Measurements from ENCODE around the gene CNBD2. TPM values are rescaled to one million over a fixed set of nuclear protein-coding genes. Genes with fewer than 3 reads are reported as not detected.

CNBD2 gene
- total RNA-seq, 1 experiment from 2014 or later, result 3.8 TPM

DNA sequence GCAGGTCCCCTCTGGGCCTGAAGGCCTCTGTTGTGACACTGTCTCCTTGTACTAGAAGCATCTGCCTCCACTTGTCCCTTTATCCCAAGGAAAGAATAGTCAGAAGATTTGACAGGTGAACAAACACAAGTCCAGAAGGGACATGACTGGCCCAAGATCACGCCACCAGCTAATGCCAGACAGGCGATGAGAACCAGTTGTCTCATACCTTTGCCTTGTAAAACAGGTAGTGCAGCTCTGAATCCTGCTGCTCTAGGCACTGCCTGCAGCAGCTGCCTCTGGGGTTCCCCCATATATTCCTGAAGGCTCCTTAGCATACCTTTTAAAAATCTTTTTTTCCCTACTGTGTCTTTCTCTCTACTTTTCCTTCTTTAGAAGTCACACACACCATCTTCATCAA is 39.1 kb upstream of the CNBD2 start:
- ATAC-seq (no peak), DNase-seq (ENCODE audit: low spot score) (no peak)
- CTCF ChIA-PET, result interaction anchor here (3.7 kb wide), 1 partner anchor 18 kb away, joined by 13 read pairs; no protein-coding TSS in a partner anchor
- Mint-ChIP-seq H3K27me3 (ENCODE audit: low read depth) (no peaks in the 10 kb centered on the region), H3K4me1 (peaks cover 8% of the 10 kb centered on the region), H3K27ac (no peak overlapping the region), H3K4me3 (no peak overlapping the region), H3K9me3 (no peaks in the 10 kb centered on the region), H3K36me3 (peaks cover 45% of the 10 kb centered on the region)
- TF ChIP-seq, protein P1, sequence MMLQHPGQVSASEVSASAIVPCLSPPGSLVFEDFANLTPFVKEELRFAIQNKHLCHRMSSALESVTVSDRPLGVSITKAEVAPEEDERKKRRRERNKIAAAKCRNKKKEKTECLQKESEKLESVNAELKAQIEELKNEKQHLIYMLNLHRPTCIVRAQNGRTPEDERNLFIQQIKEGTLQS (CRISPR knock-in tag; conservative IDR thresholded peaks at IDR 0.05), result no peak
- TF ChIP-seq, protein P2, sequence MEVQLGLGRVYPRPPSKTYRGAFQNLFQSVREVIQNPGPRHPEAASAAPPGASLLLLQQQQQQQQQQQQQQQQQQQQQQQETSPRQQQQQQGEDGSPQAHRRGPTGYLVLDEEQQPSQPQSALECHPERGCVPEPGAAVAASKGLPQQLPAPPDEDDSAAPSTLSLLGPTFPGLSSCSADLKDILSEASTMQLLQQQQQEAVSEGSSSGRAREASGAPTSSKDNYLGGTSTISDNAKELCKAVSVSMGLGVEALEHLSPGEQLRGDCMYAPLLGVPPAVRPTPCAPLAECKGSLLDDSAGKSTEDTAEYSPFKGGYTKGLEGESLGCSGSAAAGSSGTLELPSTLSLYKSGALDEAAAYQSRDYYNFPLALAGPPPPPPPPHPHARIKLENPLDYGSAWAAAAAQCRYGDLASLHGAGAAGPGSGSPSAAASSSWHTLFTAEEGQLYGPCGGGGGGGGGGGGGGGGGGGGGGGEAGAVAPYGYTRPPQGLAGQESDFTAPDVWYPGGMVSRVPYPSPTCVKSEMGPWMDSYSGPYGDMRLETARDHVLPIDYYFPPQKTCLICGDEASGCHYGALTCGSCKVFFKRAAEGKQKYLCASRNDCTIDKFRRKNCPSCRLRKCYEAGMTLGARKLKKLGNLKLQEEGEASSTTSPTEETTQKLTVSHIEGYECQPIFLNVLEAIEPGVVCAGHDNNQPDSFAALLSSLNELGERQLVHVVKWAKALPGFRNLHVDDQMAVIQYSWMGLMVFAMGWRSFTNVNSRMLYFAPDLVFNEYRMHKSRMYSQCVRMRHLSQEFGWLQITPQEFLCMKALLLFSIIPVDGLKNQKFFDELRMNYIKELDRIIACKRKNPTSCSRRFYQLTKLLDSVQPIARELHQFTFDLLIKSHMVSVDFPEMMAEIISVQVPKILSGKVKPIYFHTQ (CRISPR knock-in tag; IDR thresholded peaks at IDR 0.05), result no peak
- TF ChIP-seq, protein P3, sequence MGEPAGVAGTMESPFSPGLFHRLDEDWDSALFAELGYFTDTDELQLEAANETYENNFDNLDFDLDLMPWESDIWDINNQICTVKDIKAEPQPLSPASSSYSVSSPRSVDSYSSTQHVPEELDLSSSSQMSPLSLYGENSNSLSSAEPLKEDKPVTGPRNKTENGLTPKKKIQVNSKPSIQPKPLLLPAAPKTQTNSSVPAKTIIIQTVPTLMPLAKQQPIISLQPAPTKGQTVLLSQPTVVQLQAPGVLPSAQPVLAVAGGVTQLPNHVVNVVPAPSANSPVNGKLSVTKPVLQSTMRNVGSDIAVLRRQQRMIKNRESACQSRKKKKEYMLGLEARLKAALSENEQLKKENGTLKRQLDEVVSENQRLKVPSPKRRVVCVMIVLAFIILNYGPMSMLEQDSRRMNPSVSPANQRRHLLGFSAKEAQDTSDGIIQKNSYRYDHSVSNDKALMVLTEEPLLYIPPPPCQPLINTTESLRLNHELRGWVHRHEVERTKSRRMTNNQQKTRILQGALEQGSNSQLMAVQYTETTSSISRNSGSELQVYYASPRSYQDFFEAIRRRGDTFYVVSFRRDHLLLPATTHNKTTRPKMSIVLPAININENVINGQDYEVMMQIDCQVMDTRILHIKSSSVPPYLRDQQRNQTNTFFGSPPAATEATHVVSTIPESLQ (CRISPR knock-in tag; IDR thresholded peaks at IDR 0.05), result no peak
- no peak for TF ChIP-seq CBFB (CRISPR knock-in tag; IDR thresholded peaks at IDR 0.05; ENCODE audit: low read depth)
- TF ChIP-seq, protein P4, sequence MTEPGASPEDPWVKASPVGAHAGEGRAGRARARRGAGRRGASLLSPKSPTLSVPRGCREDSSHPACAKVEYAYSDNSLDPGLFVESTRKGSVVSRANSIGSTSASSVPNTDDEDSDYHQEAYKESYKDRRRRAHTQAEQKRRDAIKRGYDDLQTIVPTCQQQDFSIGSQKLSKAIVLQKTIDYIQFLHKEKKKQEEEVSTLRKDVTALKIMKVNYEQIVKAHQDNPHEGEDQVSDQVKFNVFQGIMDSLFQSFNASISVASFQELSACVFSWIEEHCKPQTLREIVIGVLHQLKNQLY (CRISPR knock-in tag; IDR thresholded peaks at IDR 0.05), result no peak
- TF ChIP-seq, protein P5, sequence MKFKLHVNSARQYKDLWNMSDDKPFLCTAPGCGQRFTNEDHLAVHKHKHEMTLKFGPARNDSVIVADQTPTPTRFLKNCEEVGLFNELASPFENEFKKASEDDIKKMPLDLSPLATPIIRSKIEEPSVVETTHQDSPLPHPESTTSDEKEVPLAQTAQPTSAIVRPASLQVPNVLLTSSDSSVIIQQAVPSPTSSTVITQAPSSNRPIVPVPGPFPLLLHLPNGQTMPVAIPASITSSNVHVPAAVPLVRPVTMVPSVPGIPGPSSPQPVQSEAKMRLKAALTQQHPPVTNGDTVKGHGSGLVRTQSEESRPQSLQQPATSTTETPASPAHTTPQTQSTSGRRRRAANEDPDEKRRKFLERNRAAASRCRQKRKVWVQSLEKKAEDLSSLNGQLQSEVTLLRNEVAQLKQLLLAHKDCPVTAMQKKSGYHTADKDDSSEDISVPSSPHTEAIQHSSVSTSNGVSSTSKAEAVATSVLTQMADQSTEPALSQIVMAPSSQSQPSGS (CRISPR knock-in tag; IDR thresholded peaks at IDR 0.05; ENCODE audit: borderline replicate concordance, low read depth), result no peak
- TF ChIP-seq ZBTB21 (CRISPR knock-in tag; IDR thresholded peaks at IDR 0.05; ENCODE audit: borderline replicate concordance), result no peak
- TF ChIP-seq ETV6 (CRISPR knock-in tag; IDR thresholded peaks at IDR 0.05), result no peak
- TF ChIP-seq, protein P6, sequence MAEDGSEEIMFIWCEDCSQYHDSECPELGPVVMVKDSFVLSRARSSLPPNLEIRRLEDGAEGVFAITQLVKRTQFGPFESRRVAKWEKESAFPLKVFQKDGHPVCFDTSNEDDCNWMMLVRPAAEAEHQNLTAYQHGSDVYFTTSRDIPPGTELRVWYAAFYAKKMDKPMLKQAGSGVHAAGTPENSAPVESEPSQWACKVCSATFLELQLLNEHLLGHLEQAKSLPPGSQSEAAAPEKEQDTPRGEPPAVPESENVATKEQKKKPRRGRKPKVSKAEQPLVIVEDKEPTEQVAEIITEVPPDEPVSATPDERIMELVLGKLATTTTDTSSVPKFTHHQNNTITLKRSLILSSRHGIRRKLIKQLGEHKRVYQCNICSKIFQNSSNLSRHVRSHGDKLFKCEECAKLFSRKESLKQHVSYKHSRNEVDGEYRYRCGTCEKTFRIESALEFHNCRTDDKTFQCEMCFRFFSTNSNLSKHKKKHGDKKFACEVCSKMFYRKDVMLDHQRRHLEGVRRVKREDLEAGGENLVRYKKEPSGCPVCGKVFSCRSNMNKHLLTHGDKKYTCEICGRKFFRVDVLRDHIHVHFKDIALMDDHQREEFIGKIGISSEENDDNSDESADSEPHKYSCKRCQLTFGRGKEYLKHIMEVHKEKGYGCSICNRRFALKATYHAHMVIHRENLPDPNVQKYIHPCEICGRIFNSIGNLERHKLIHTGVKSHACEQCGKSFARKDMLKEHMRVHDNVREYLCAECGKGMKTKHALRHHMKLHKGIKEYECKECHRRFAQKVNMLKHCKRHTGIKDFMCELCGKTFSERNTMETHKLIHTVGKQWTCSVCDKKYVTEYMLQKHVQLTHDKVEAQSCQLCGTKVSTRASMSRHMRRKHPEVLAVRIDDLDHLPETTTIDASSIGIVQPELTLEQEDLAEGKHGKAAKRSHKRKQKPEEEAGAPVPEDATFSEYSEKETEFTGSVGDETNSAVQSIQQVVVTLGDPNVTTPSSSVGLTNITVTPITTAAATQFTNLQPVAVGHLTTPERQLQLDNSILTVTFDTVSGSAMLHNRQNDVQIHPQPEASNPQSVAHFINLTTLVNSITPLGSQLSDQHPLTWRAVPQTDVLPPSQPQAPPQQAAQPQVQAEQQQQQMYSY (CRISPR knock-in tag; IDR thresholded peaks at IDR 0.05), result no peak
- TF ChIP-seq NR2C2 (CRISPR knock-in tag; IDR thresholded peaks at IDR 0.05), result no peak
- no peak for TF ChIP-seq KAT7 (CRISPR knock-in tag; IDR thresholded peaks at IDR 0.05; ENCODE audit: borderline replicate concordance)
- TF ChIP-seq, protein P7, sequence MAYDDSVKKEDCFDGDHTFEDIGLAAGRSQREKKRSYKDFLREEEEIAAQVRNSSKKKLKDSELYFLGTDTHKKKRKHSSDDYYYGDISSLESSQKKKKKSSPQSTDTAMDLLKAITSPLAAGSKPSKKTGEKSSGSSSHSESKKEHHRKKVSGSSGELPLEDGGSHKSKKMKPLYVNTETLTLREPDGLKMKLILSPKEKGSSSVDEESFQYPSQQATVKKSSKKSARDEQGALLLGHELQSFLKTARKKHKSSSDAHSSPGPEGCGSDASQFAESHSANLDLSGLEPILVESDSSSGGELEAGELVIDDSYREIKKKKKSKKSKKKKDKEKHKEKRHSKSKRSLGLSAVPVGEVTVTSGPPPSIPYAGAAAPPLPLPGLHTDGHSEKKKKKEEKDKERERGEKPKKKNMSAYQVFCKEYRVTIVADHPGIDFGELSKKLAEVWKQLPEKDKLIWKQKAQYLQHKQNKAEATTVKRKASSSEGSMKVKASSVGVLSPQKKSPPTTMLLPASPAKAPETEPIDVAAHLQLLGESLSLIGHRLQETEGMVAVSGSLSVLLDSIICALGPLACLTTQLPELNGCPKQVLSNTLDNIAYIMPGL (CRISPR knock-in tag; IDR thresholded peaks at IDR 0.05), result no peak
- no peak for TF ChIP-seq IRF2 (CRISPR knock-in tag; IDR thresholded peaks at IDR 0.05; ENCODE audit: borderline replicate concordance, low read depth)
- no peak for TF ChIP-seq JAZF1 (CRISPR knock-in tag; IDR thresholded peaks at IDR 0.05)
- no peak for TF ChIP-seq RELA (CRISPR knock-in tag; IDR thresholded peaks at IDR 0.05; ENCODE audit: borderline replicate concordance)
- TF ChIP-seq, protein P8, sequence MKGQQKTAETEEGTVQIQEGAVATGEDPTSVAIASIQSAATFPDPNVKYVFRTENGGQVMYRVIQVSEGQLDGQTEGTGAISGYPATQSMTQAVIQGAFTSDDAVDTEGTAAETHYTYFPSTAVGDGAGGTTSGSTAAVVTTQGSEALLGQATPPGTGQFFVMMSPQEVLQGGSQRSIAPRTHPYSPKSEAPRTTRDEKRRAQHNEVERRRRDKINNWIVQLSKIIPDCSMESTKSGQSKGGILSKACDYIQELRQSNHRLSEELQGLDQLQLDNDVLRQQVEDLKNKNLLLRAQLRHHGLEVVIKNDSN (CRISPR knock-in tag; IDR thresholded peaks at IDR 0.05), result no peak
- TF ChIP-seq NFATC4 (CRISPR knock-in tag; IDR thresholded peaks at IDR 0.05), result no peak
- TF ChIP-seq MYBL2 (CRISPR knock-in tag; IDR thresholded peaks at IDR 0.05), result no peak
- TF ChIP-seq ZNF317 (CRISPR knock-in tag; IDR thresholded peaks at IDR 0.05; ENCODE audit: borderline replicate concordance, low read depth), result no peak
- POLR2A ChIA-PET, result no interaction called here

Measured in WTC11 (cell line).